LNCAP (cell line): ENCODE measurements around the gene MAP6.

Experiments
- CTCF ChIP-seq: fragments of 450-650 bp; IDR thresholded peaks from 2 replicates; pipeline ENCODE4 v1.5.1; 2017; ENCODE audit warnings: mild to moderate bottlenecking

The MAP6 gene

DNA sequence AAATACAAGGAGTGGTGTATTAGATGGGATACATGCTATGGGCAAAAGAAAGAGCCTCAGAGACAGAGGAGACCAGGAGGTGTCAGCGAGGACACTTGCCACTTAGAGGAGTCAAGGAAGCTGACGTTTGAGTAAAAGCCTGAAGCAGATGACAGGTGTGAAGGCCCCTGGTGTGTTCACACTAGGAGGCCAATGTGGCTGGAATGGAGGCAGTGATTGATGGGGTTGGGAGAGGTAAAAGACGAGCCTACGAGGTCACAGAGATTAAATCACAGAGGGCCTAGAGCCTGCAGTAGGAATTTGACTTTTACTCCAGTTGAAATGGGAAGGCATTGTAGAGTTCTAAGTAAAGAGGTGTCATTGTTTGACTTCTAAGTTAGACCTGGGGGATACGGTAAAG, 131.1 kb downstream of the MAP6 start:
- no peak for TF ChIP-seq CTCF
